GM18517 (cell line): Measurements from ENCODE around the gene CPN2.
A peak's percentile ranks its signal among the peaks of the same experiment; 100 is the strongest.

Experiments
- ATAC-seq: cut with Tn5 transposase; IDR thresholded peaks from one replicate; pipeline ENCODE4 v1.9.1; 2021; ENCODE audit warnings: mild to moderate bottlenecking, moderate library complexity; ENCODE audit not compliant: unreplicated experiment

Gene CPN2

GRCh38 chr3:194357681-194358080 lies 6.6 kb upstream of the CPN2 start:
- no peak for ATAC-seq

GRCh38 chr3:194355379-194355778 lies 4.3 kb upstream of the CPN2 start:
- no peak for ATAC-seq

- ATAC-seq, result no peak
Observed at GRCh38 chr3:194354315-194354714, 3.2 kb upstream of the CPN2 start.

GRCh38 chr3:194352667-194353246 lies 1.6 kb upstream of the CPN2 start:
- no peak for ATAC-seq

GRCh38 chr3:194351952-194352536 lies 916 bp upstream of the CPN2 start:
- no peak for ATAC-seq

GRCh38 chr3:194350726-194351071 lies 429 bp downstream of the CPN2 start:
- ATAC-seq, result no peak

- ATAC-seq, result no peak
Observed at GRCh38 chr3:194348354-194348753, 2.8 kb downstream of the CPN2 start.

GRCh38 chr3:194346621-194347020 lies 4.5 kb downstream of the CPN2 start:
- no peak for ATAC-seq

GRCh38 chr3:194346035-194346434 lies 5.1 kb downstream of the CPN2 start:
- no peak for ATAC-seq

GRCh38 chr3:194344012-194344411 lies 7.1 kb downstream of the CPN2 start:
- ATAC-seq, result no peak

GRCh38 chr3:194343561-194343893 lies 7.6 kb downstream of the CPN2 start:
- no peak for ATAC-seq

GRCh38 chr3:194342861-194343560 lies 8.1 kb downstream of the CPN2 start:
- no peak for ATAC-seq

GRCh38 chr3:194340757-194341400 lies 10.2 kb downstream of the CPN2 start:
- no peak for ATAC-seq

GRCh38 chr3:194339840-194340239 lies 11.3 kb downstream of the CPN2 start:
- no peak for ATAC-seq

GRCh38 chr3:194339356-194339755 lies 11.8 kb downstream of the CPN2 start:
- no peak for ATAC-seq

- no peak for ATAC-seq
Observed at GRCh38 chr3:194337965-194338753, 13.0 kb downstream of the CPN2 start.

GRCh38 chr3:194336601-194337355 lies 14.3 kb downstream of the CPN2 start:
- ATAC-seq, result no peak

GRCh38 chr3:194333981-194334320 lies 17.2 kb downstream of the CPN2 start:
- no peak for ATAC-seq

- peak; percentile 83 for ATAC-seq
Observed at GRCh38 chr3:194333212-194333980, 17.7 kb downstream of the CPN2 start.

GRCh38 chr3:194332858-194333211 lies 18.3 kb downstream of the CPN2 start:
- ATAC-seq, result no peak
